MM.1S (cell line): Measurements from ENCODE around the gene MYBPHL.
"Not testable (repeated sequence)": the region's sequence is repeated elsewhere in the genome, so short reads cannot be mapped to it uniquely, and the experiment has no call there.

Experiments used
- DNase-seq: peaks from one replicate; pipeline ENCODE4 v3.0.0-alpha.2; 2015
- H2AFZ ChIP-seq: fragments of 300-600 bp; sonication (generic); 2 replicates; pipeline ENCODE4 v1.6.0; 2016; ENCODE audit warnings: antibody characterized with exemption, low read length
- H3F3A ChIP-seq: fragments of 300-600 bp; sonication (generic); 2 replicates; pipeline ENCODE4 v1.6.1; 2016; ENCODE audit warnings: mild to moderate bottlenecking, antibody characterized with exemption, low read length, moderate library complexity, mixed read lengths; ENCODE audit not compliant: insufficient read depth
- H3K27ac ChIP-seq: fragments of 300-600 bp; sonication (generic); 2 replicates; pipeline ENCODE4 v1.5.1; 2016; ENCODE audit warnings: mild to moderate bottlenecking, low read length
- H3K27me3 ChIP-seq: fragments of 300-600 bp; sonication (generic); replicated peaks from 2 replicates; pipeline ENCODE4 v1.6.0; 2016; ENCODE audit warnings: low read length; ENCODE audit not compliant: insufficient read depth
- H3K36me3 ChIP-seq: fragments of 300-600 bp; sonication (generic); replicated peaks from 2 replicates; pipeline ENCODE4 v1.6.1; 2016; ENCODE audit warnings: mild to moderate bottlenecking, low read length, mixed read lengths; ENCODE audit not compliant: insufficient read depth
- H3K4me1 ChIP-seq: fragments of 300-600 bp; sonication (generic); 2 replicates; pipeline ENCODE4 v1.6.1; 2016; ENCODE audit warnings: low read length, mixed read lengths
- H3K4me2 ChIP-seq: fragments of 300-600 bp; sonication (generic); 2 replicates; pipeline ENCODE4 v1.6.0; 2016; ENCODE audit warnings: low read depth, low read length
- H3K4me3 ChIP-seq: fragments of 300-600 bp; sonication (generic); 2 replicates; pipeline ENCODE4 v1.5.1; 2016; ENCODE audit warnings: low read length, mixed read lengths
- H3K79me2 ChIP-seq: fragments of 300-600 bp; sonication (generic); 2 replicates; pipeline ENCODE4 v1.6.1; 2016; ENCODE audit warnings: mixed run types, low read length, mixed read lengths
- H3K9ac ChIP-seq: fragments of 300-600 bp; sonication (generic); 2 replicates; pipeline ENCODE4 v1.6.1; 2016; ENCODE audit warnings: low read length, mixed read lengths
- H3K9me2 ChIP-seq: fragments of 300-600 bp; sonication (generic); replicated peaks from 2 replicates; pipeline ENCODE4 v1.6.1; 2016; ENCODE audit warnings: mild to moderate bottlenecking, low read length, mixed read lengths; ENCODE audit not compliant: insufficient read depth
- H3K9me3 ChIP-seq: fragments of 300-600 bp; sonication (generic); replicated peaks from 2 replicates; pipeline ENCODE4 v1.6.1; 2016; ENCODE audit warnings: mild to moderate bottlenecking, low read length, mixed read lengths; ENCODE audit not compliant: insufficient read depth
- H4K20me1 ChIP-seq: fragments of 300-600 bp; sonication (generic); 2 replicates; pipeline ENCODE4 v1.6.1; 2016; ENCODE audit warnings: mild to moderate bottlenecking, low read length, moderate library complexity, mixed read lengths; ENCODE audit not compliant: insufficient read depth
- EZH2 ChIP-seq: fragments of 300-600 bp; sonication (generic); optimal IDR thresholded peaks from 2 replicates; pipeline ENCODE3; 2017; ENCODE audit warnings: low read depth, mild to moderate bottlenecking, antibody characterized with exemption, low read length, mixed read lengths
- EZH2phosphoT487 ChIP-seq: fragments of 300-600 bp; sonication (generic); IDR thresholded peaks from 2 replicates; pipeline ENCODE4 v1.6.1; 2018; ENCODE audit warnings: antibody characterized with exemption, low read length
- TF ChIP-seq, protein P1 (sequence below): fragments of 300-600 bp; sonication (generic); IDR thresholded peaks from 2 replicates; pipeline ENCODE4 v1.5.1; 2016; ENCODE audit warnings: antibody characterized with exemption, low read length, mixed read lengths

MYBPHL gene

DNA sequence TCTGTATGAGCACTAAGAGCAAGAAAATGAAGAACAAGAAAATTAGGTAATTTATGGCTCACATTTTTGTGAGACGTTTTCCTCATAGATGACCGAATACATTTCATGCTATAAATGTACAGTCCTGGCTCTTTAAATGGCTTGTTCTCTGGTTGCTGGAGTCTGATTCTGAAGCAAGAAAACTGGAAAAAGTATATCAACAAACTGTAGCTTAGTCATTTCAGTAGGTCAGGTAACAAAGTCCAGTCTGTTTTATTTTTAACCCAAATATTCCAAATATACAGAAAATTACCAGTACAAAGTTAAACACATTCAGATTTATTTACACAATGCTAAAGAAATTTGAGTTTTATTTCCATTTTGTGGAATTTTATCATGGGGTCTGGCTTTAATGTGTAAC, 2.5 kb upstream of the MYBPHL start:
- Histone ChIP-seq H3K9me3 (no peaks in the 10 kb centered on the region), H3K79me2 (no peaks in the 10 kb centered on the region), H2AFZ (no peak overlapping the region), H3K4me3 (no peak overlapping the region), H3K4me1 (no peaks in the 10 kb centered on the region), H3K9ac (no peak overlapping the region), H3K9me2 (no peaks in the 10 kb centered on the region), H3K27me3 (no peaks in the 10 kb centered on the region), H4K20me1 (no peaks in the 10 kb centered on the region), H3F3A (no peaks in the 10 kb centered on the region), H3K36me3 (no peaks in the 10 kb centered on the region), H3K27ac (no peak overlapping the region), H3K4me2 (no peak overlapping the region)
- TF ChIP-seq, protein P1, sequence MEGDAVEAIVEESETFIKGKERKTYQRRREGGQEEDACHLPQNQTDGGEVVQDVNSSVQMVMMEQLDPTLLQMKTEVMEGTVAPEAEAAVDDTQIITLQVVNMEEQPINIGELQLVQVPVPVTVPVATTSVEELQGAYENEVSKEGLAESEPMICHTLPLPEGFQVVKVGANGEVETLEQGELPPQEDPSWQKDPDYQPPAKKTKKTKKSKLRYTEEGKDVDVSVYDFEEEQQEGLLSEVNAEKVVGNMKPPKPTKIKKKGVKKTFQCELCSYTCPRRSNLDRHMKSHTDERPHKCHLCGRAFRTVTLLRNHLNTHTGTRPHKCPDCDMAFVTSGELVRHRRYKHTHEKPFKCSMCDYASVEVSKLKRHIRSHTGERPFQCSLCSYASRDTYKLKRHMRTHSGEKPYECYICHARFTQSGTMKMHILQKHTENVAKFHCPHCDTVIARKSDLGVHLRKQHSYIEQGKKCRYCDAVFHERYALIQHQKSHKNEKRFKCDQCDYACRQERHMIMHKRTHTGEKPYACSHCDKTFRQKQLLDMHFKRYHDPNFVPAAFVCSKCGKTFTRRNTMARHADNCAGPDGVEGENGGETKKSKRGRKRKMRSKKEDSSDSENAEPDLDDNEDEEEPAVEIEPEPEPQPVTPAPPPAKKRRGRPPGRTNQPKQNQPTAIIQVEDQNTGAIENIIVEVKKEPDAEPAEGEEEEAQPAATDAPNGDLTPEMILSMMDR = no peak
- no peak for TF ChIP-seq EZH2
- no peak for TF ChIP-seq EZH2phosphoT487
- no peak for DNase-seq

DNA sequence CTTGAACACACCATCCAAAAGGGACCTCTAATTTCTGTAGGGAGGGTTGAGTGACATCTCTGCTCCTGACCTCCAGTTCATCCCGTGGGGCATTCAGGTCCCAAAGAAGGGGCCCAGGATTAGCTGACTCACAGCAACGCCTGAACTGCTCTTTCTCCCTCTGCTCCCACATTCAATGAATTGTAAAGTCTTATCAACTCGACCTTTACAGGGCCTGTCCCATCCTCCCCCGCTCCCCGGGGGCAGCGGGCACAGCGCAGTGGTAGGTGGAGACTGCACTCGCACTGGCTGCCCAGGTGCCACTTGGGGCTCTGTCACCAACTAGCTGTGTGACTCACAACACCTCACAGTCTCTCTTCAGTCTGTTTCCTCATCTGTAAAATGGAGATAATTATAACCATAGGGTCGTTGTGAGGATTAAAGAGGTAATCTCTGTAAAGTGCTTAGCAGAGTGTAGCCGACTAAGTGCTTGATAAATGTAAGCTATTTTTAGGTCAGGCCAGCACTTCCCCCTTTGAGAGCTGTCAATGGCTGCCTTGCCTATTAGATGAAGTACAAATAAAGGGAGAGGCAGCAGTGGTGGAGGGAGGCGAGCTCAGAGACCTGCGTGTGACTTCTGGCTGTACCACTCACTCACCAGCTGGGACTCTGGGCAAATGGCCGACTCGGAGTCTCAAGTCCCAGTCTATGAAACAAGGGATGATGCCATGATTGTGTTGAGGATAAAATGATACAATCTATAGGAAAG, 637 bp upstream of the MYBPHL start:
- no peak overlapping the region for H3K27ac ChIP-seq
- no peak for TF ChIP-seq EZH2
- TF ChIP-seq, protein P1 = no peak
- TF ChIP-seq EZH2phosphoT487 = no peak
- no peaks in the 10 kb centered on the region for H4K20me1 ChIP-seq
- DNase-seq = no peak
- H3K9me3 ChIP-seq = no peaks in the 10 kb centered on the region
- H3K9ac ChIP-seq = no peak overlapping the region
- H2AFZ ChIP-seq = no peak overlapping the region
- H3F3A ChIP-seq = no peaks in the 10 kb centered on the region
- no peaks in the 10 kb centered on the region for H3K4me1 ChIP-seq
- H3K4me2 ChIP-seq = no peak overlapping the region
- H3K9me2 ChIP-seq = no peaks in the 10 kb centered on the region
- H3K27me3 ChIP-seq = no peaks in the 10 kb centered on the region
- no peaks in the 10 kb centered on the region for H3K36me3 ChIP-seq
- H3K4me3 ChIP-seq = no peak overlapping the region
- H3K79me2 ChIP-seq = no peaks in the 10 kb centered on the region

DNA sequence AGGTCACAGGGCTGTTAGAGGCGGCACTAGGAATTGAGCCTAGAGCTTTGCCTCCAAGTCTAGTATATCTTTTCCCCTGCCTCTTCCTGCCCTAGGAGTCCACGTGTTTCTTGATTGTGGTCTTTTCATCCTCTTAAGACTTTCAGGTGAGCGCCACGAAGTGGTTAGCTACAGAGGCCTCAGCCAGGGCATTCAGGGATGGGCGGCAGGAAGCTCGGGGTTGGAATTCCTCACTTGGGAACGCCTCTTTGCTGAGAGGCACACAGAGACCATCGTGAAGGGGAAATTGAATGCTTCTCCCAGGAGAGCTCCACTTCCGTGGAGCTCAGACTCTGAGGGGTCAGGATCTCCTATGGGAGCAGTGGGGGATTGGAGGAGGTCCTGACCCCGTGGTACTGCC, 820 bp downstream of the MYBPHL start:
- not testable (repeated sequence) for H3K27ac ChIP-seq, H4K20me1 ChIP-seq, H3K36me3 ChIP-seq, H3F3A ChIP-seq, H3K27me3 ChIP-seq, H3K9me3 ChIP-seq, H3K9me2 ChIP-seq, H3K4me2 ChIP-seq, H3K9ac ChIP-seq, H3K79me2 ChIP-seq, H3K4me3 ChIP-seq, H3K4me1 ChIP-seq, DNase-seq, H2AFZ ChIP-seq

DNA sequence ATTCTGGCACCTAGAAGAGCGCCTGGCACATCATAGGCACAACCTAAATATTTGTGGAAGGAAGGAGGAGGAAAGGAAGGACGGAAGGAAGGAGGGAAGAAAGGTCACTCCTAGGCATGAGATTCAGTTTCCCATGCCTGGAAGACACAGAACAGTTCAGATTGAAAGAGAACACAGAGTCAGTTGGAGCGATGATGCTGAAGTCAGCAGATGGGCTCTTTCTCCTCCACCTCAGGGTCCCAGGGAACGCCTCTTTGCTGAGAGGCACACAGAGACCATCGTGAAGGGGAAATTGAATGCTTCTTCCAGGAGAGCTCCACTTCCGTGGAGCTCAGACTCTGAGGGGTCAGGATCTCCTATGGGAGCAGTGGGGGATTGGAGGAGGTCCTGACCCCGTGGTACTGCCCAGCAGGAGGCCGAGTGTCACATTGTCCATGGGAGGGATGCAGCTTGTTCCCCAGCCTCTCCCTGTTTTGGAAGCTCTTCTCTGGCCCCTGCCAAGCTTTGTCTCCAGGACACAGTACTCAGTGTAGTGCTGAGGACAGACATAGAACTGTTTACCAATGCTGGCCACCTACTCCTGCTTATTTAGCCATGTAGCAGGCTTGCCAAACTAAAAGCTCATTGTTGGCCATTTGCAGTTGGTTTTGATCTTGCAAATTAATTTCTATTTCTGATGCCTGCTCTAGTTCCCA, 2.4 kb downstream of the MYBPHL start:
- H3K36me3 ChIP-seq = no peaks in the 10 kb centered on the region
- H3K27ac ChIP-seq = no peak overlapping the region
- no peaks in the 10 kb centered on the region for H3K4me1 ChIP-seq
- H4K20me1 ChIP-seq = no peaks in the 10 kb centered on the region
- H3K9me3 ChIP-seq = no peaks in the 10 kb centered on the region
- no peaks in the 10 kb centered on the region for H3K27me3 ChIP-seq
- no peak overlapping the region for H3K4me2 ChIP-seq
- H2AFZ ChIP-seq = no peak overlapping the region
- H3K9me2 ChIP-seq = no peaks in the 10 kb centered on the region
- no peak for TF ChIP-seq EZH2
- TF ChIP-seq EZH2phosphoT487 = no peak
- TF ChIP-seq, protein P1 = no peak
- no peaks in the 10 kb centered on the region for H3F3A ChIP-seq
- DNase-seq = no peak
- H3K4me3 ChIP-seq = no peak overlapping the region
- H3K9ac ChIP-seq = no peak overlapping the region
- no peaks in the 10 kb centered on the region for H3K79me2 ChIP-seq
